ENCODE results near the gene NKD2. TPM values are rescaled to one million over a fixed set of nuclear protein-coding genes. Genes with fewer than 3 reads are reported as not detected.

Gene NKD2
- total RNA-seq, 1 donor from 2014 or later = 65.1 TPM

GRCh38 chr5:1010181-1010510, 1.5 kb downstream of the NKD2 start:
- no peaks in the 10 kb centered on the region for H3K36me3 Mint-ChIP-seq
- no peak overlapping the region for H3K27ac Mint-ChIP-seq
- H3K4me1 Mint-ChIP-seq = peaks cover 32% of the 10 kb centered on the region
- peak overlapping the region; percentile 74 for H3K4me3 Mint-ChIP-seq
- TF ChIP-seq, protein P1, sequence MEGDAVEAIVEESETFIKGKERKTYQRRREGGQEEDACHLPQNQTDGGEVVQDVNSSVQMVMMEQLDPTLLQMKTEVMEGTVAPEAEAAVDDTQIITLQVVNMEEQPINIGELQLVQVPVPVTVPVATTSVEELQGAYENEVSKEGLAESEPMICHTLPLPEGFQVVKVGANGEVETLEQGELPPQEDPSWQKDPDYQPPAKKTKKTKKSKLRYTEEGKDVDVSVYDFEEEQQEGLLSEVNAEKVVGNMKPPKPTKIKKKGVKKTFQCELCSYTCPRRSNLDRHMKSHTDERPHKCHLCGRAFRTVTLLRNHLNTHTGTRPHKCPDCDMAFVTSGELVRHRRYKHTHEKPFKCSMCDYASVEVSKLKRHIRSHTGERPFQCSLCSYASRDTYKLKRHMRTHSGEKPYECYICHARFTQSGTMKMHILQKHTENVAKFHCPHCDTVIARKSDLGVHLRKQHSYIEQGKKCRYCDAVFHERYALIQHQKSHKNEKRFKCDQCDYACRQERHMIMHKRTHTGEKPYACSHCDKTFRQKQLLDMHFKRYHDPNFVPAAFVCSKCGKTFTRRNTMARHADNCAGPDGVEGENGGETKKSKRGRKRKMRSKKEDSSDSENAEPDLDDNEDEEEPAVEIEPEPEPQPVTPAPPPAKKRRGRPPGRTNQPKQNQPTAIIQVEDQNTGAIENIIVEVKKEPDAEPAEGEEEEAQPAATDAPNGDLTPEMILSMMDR (IDR thresholded peaks at IDR 0.05; ENCODE audit: unreplicated experiment) = no peak
- no peaks in the 10 kb centered on the region for H3K9me3 Mint-ChIP-seq
- DNase-seq (ENCODE audit: low spot score in 2 of 2, unreplicated experiment in 2 of 2) = no peak
- H3K27me3 Mint-ChIP-seq (ENCODE audit: low read depth) = peaks cover 68% of the 10 kb centered on the region

GRCh38 chr5:1010641-1011046, 2.0 kb downstream of the NKD2 start:
- peaks cover 32% of the 10 kb centered on the region for H3K4me1 Mint-ChIP-seq
- DNase-seq (ENCODE audit: low spot score in 2 of 2, unreplicated experiment in 2 of 2) = no peak
- TF ChIP-seq, protein P1 (IDR thresholded peaks at IDR 0.05; ENCODE audit: unreplicated experiment) = no peak
- no peak overlapping the region for H3K27ac Mint-ChIP-seq
- H3K27me3 Mint-ChIP-seq (ENCODE audit: low read depth) = peaks cover 64% of the 10 kb centered on the region
- no peaks in the 10 kb centered on the region for H3K36me3 Mint-ChIP-seq
- H3K4me3 Mint-ChIP-seq = peak overlapping the region; percentile 74
- H3K9me3 Mint-ChIP-seq = no peaks in the 10 kb centered on the region

DNA sequence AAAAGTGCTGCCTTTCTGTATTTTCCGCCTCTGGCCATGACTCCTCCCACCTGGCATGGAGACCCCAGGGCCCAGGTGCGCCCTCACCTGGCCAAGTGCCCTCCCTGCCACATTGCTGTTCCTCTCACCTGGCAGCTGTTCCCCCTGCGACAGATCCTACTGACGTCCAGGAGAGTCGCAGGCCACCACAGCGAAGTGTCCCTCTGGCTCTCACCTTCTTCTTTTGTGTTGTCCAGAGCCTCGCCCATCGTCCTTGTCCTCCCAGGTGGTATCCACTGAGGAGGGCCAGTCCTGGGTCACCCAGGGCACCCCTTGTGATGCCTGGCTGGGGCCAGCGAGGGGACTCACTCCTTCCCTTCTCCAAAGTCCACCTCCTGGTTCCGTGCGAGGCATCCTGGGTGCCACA, 2.6 kb downstream of the NKD2 start:
- TF ChIP-seq, protein P1 (IDR thresholded peaks at IDR 0.05; ENCODE audit: unreplicated experiment) = no peak
- H3K9me3 Mint-ChIP-seq = no peaks in the 10 kb centered on the region
- no peak overlapping the region for H3K27ac Mint-ChIP-seq
- DNase-seq (ENCODE audit: low spot score in 2 of 2, unreplicated experiment in 2 of 2) = peak; percentile 23 to 72
- peaks cover 58% of the 10 kb centered on the region for H3K27me3 Mint-ChIP-seq (ENCODE audit: low read depth)
- peaks cover 30% of the 10 kb centered on the region for H3K4me1 Mint-ChIP-seq
- H3K36me3 Mint-ChIP-seq = no peaks in the 10 kb centered on the region
- H3K4me3 Mint-ChIP-seq = peak overlapping the region; percentile 74

DNA sequence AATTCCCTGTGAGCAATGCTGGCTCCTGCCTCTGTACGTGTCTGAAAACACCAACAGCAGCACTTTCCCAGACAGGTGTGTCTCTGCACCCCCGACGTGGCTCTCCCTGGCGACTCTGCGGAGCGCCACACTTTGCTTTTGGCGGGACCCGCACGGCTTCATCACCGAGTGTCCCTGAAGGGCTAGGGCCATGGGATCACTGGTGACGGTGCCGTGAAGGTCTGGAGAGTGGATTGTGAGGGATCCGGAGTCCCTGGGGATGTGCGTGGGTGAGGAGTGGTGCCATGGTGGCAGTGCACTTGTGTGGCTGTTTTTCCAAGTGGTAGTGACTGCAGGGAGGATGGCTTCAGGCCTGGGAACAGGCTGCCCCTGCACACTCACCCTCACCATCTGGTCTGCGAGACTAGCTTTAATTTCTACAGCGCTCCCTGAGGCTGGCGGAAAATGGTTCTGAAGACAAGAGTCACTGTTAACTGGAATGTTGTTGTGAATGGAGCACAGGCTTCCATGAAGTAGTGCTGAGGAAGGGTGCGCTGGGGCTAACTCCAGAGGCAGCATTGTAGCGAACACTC, 3.2 kb downstream of the NKD2 start:
- peak in 1 of 2 experiments; percentile 14 for DNase-seq (ENCODE audit: low spot score in 2 of 2, unreplicated experiment in 2 of 2)
- Mint-ChIP-seq H3K9me3 (no peaks in the 10 kb centered on the region), H3K4me1 (peaks cover 30% of the 10 kb centered on the region), H3K27me3 (ENCODE audit: low read depth) (peaks cover 58% of the 10 kb centered on the region), H3K4me3 (peak overlapping the region; percentile 74), H3K27ac (no peak overlapping the region), H3K36me3 (no peaks in the 10 kb centered on the region)
- TF ChIP-seq, protein P1 (IDR thresholded peaks at IDR 0.05; ENCODE audit: unreplicated experiment) = no peak

GRCh38 chr5:1012313-1012841, 3.8 kb downstream of the NKD2 start:
- H3K4me1 Mint-ChIP-seq = peaks cover 27% of the 10 kb centered on the region
- no peak overlapping the region for H3K4me3 Mint-ChIP-seq
- H3K27me3 Mint-ChIP-seq (ENCODE audit: low read depth) = peaks cover 53% of the 10 kb centered on the region
- no peaks in the 10 kb centered on the region for H3K9me3 Mint-ChIP-seq
- no peaks in the 10 kb centered on the region for H3K36me3 Mint-ChIP-seq
- DNase-seq (ENCODE audit: low spot score in 2 of 2, unreplicated experiment in 2 of 2) = no peak
- no peak overlapping the region for H3K27ac Mint-ChIP-seq
- TF ChIP-seq, protein P1 (IDR thresholded peaks at IDR 0.05; ENCODE audit: unreplicated experiment) = no peak

DNA sequence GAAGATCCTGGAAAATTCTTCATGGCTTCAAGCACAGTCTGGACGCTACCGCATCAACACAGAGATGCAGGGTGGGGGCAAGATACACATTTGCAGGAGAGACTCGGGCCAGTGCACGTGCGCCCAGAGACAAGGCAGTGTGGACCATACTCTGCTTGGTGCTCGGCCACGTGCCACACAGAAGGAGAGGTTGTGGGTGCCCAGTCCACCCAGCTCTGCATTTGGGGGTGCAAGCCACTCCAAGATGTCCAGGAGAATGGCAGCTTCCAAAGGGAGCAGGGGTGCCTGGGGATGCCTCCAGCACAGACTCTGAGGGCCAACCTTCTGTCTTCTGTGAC, 4.3 kb downstream of the NKD2 start:
- no peaks in the 10 kb centered on the region for H3K36me3 Mint-ChIP-seq
- H3K9me3 Mint-ChIP-seq = no peaks in the 10 kb centered on the region
- H3K4me1 Mint-ChIP-seq = peaks cover 24% of the 10 kb centered on the region
- DNase-seq (ENCODE audit: low spot score in 2 of 2, unreplicated experiment in 2 of 2) = no peak
- H3K27ac Mint-ChIP-seq = no peak overlapping the region
- H3K27me3 Mint-ChIP-seq (ENCODE audit: low read depth) = peaks cover 48% of the 10 kb centered on the region
- H3K4me3 Mint-ChIP-seq = no peak overlapping the region
- TF ChIP-seq, protein P1 (IDR thresholded peaks at IDR 0.05; ENCODE audit: unreplicated experiment) = no peak
